NB4 (cell line): ENCODE data around the gene PERM1.

Source experiments
- MAX ChIP-seq: IDR thresholded peaks from 2 replicates; pipeline ENCODE4 v1.6.1; 2011; ENCODE audit warnings: low read depth, low read length
- POLR2A ChIP-seq: IDR thresholded peaks from 2 replicates; pipeline ENCODE4 v1.6.1; 2011; ENCODE audit warnings: mild to moderate bottlenecking; ENCODE audit not compliant: insufficient read length; ENCODE audit errors: extremely low read depth
- TF ChIP-seq, protein P1 (sequence below): IDR thresholded peaks from one replicate; pipeline ENCODE4 v1.5.1; 2012; ENCODE audit warnings: low read depth, low read length

DNA sequence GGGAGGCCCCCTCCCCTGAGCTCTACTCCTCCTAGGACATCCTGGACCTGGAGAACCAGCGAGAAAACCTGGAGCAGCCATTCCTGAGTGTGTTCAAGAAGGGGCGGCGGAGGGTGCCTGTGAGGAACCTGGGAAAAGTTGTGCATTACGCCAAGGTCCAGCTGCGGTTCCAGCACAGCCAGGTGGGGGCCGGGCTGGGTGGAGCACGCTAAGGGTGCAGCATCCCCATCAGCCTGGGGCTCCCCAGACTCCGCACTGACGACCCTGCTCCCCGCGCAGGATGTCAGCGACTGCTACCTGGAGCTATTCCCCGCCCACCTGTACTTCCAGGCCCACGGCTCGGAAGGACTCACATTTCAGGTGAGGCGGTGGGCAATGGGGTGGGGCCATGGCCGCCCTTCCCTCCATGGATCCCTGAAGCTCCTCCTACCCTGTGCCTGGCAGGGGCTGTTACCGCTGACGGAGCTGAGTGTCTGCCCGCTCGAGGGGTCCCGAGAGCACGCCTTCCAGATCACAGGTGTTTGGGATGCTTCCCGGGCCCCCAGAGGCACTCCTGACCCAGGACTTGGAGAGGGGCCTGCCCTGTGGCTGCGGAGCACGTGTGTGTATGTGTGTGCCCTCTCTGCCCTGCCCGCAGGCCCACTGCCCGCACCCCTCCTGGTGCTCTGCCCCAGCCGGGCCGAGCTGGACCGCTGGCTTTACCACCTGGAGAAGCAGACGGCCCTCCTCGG is 11.5 kb downstream of the PERM1 start:
- TF ChIP-seq, protein P1, sequence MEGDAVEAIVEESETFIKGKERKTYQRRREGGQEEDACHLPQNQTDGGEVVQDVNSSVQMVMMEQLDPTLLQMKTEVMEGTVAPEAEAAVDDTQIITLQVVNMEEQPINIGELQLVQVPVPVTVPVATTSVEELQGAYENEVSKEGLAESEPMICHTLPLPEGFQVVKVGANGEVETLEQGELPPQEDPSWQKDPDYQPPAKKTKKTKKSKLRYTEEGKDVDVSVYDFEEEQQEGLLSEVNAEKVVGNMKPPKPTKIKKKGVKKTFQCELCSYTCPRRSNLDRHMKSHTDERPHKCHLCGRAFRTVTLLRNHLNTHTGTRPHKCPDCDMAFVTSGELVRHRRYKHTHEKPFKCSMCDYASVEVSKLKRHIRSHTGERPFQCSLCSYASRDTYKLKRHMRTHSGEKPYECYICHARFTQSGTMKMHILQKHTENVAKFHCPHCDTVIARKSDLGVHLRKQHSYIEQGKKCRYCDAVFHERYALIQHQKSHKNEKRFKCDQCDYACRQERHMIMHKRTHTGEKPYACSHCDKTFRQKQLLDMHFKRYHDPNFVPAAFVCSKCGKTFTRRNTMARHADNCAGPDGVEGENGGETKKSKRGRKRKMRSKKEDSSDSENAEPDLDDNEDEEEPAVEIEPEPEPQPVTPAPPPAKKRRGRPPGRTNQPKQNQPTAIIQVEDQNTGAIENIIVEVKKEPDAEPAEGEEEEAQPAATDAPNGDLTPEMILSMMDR = no peak
- TF ChIP-seq POLR2A (no peak), MAX (no peak)
